ENCODE results near the gene BORCS5. TPM values are rescaled to one million over a fixed set of nuclear protein-coding genes. Genes with fewer than 3 reads are reported as not detected.

Gene BORCS5
- total and polyA plus RNA-seq, 2 donors (not counting 1 experiment from before 2014, with no cell fraction given): 11.9 to 46.2 TPM

GRCh38 chr12:12376646-12377448 lies 20.0 kb downstream of the BORCS5 start:
- H3K27me3 ChIP-seq (replicated peaks in 1 of 4; ENCODE audit: control extremely low read depth in 1 of 4, control insufficient read depth in 3 of 4, insufficient read depth in 4 of 4, low read length in 3 of 4): no peaks in the 10 kb centered on the region
- ATAC-seq (ENCODE audit: low read depth) (peak; percentile 64), DNase-seq (peak; percentile 78)
- ChIA-PET CTCF (interaction anchor here (0.7 to 10.8 kb wide), 39 partner anchors 9 to 835 kb away, joined by 3 to 168 read pairs (median 4); partner anchors contain the start of genes BORCS5, DDX47, DUSP16 and MANSC1), POLR2A (interaction anchor here (0.9 to 1.0 kb wide), 3 partner anchors 320 to 360 kb away, joined by 4 to 13 read pairs (median 5); no protein-coding TSS in a partner anchor)
- Mint-ChIP-seq H3K9me3 (ENCODE audit: insufficient read depth) (no peaks in the 10 kb centered on the region), H3K4me3 (no peak overlapping the region), H3K4me1 (peaks cover 21% of the 10 kb centered on the region), H3K27ac (no peak overlapping the region), H3K27me3 (no peaks in the 10 kb centered on the region)
- no peak overlapping the region for H2AFZ ChIP-seq (ENCODE audit: insufficient read depth, low read depth, low read length, poor library complexity, severe bottlenecking)
- no peaks in the 10 kb centered on the region for H3K9me3 ChIP-seq (ENCODE audit: control extremely low read depth in 1 of 3, control insufficient read depth in 2 of 3, insufficient read depth in 1 of 3, low read length in 2 of 3)
- peaks cover 2 to 14% of the 10 kb centered on the region in 2 experiments for H3K36me3 ChIP-seq (replicated peaks in 1 of 2; ENCODE audit: control extremely low read depth in 1 of 2, control insufficient read depth in 1 of 2, extremely low read depth in 1 of 2, insufficient read depth in 2 of 2, low read length in 1 of 2)
- H3K27ac ChIP-seq (ENCODE audit: low read length in 2 of 2): no peak overlapping the region
- H3K9ac ChIP-seq (ENCODE audit: low read length): no peak overlapping the region
- WGBS (ENCODE audit: insufficient coverage): 96% methylated on average over 4 of the region's 12 CpGs
- no peak overlapping the region for H3K4me2 ChIP-seq (replicated peaks; ENCODE audit: low read depth, low read length, poor library complexity, severe bottlenecking)
- intact Hi-C loops (cut with micrococcal nuclease): loop anchor here (1.0 kb wide), 7 partner anchors 20 to 539 kb away; partner anchors contain the start of gene BORCS5
- H3K4me3 ChIP-seq (ENCODE audit: control extremely low read depth in 1 of 5, extremely low read depth in 1 of 5, insufficient read depth in 1 of 5, low read depth in 2 of 5, low read length in 4 of 5): no peak overlapping the region
- TF ChIP-seq EZH2 (IDR thresholded peaks at IDR 0.05; ENCODE audit: borderline replicate concordance, insufficient read depth, low read depth, low read length, poor library complexity, severe bottlenecking) (no peak), CTCF (IDR thresholded peaks at IDR 0.05) (peak; percentile 79)
- H3K79me2 ChIP-seq (ENCODE audit: control insufficient read depth, insufficient read depth, low read length): peaks cover 27% of the 10 kb centered on the region
- H4K20me1 ChIP-seq (ENCODE audit: control insufficient read depth, insufficient read depth, low read length, poor library complexity, severe bottlenecking): no peaks in the 10 kb centered on the region
- H3K4me1 ChIP-seq (ENCODE audit: control insufficient read depth in 2 of 2, insufficient read depth in 2 of 2, low read length in 2 of 2): peaks cover 10 to 12% of the 10 kb centered on the region in 2 donors

GRCh38 chr12:12378616-12379015 lies 21.7 kb downstream of the BORCS5 start:
- DNase-seq (no peak), ATAC-seq (ENCODE audit: low read depth) (no peak)
- no peaks in the 10 kb centered on the region for H3K9me3 Mint-ChIP-seq (ENCODE audit: insufficient read depth)
- no peak overlapping the region for H3K9ac ChIP-seq (ENCODE audit: low read length)
- no peaks in the 10 kb centered on the region for H3K27me3 Mint-ChIP-seq
- ChIA-PET CTCF (interaction anchor here (0.8 to 10.8 kb wide), 11 partner anchors 8 to 358 kb away, joined by 3 to 168 read pairs (median 13); partner anchors contain the start of genes BORCS5 and DUSP16), POLR2A (interaction anchor here (0.9 to 1.0 kb wide), 2 partner anchors 326 to 347 kb away, joined by 4 to 7 read pairs; no protein-coding TSS in a partner anchor)
- H3K9me3 ChIP-seq (ENCODE audit: control extremely low read depth in 1 of 3, control insufficient read depth in 2 of 3, insufficient read depth in 1 of 3, low read length in 2 of 3): no peaks in the 10 kb centered on the region
- peak overlapping the region; percentile 23 for H3K27ac Mint-ChIP-seq
- no peak overlapping the region for H3K4me2 ChIP-seq (replicated peaks; ENCODE audit: low read depth, low read length, poor library complexity, severe bottlenecking)
- H3K27me3 ChIP-seq (replicated peaks in 1 of 4; ENCODE audit: control extremely low read depth in 1 of 4, control insufficient read depth in 3 of 4, insufficient read depth in 4 of 4, low read length in 3 of 4): no peaks in the 10 kb centered on the region
- peaks cover 10 to 12% of the 10 kb centered on the region in 2 donors for H3K4me1 ChIP-seq (ENCODE audit: control insufficient read depth in 2 of 2, insufficient read depth in 2 of 2, low read length in 2 of 2)
- peaks cover 21% of the 10 kb centered on the region for H3K4me1 Mint-ChIP-seq
- H3K4me3 ChIP-seq (ENCODE audit: control extremely low read depth in 1 of 5, extremely low read depth in 1 of 5, insufficient read depth in 1 of 5, low read depth in 2 of 5, low read length in 4 of 5): no peak overlapping the region
- no CpG with 5 or more reads among the region's 2 CpGs for WGBS (ENCODE audit: insufficient coverage)
- H4K20me1 ChIP-seq (ENCODE audit: control insufficient read depth, insufficient read depth, low read length, poor library complexity, severe bottlenecking): no peaks in the 10 kb centered on the region
- H3K27ac ChIP-seq (ENCODE audit: low read length in 2 of 2): no peak overlapping the region
- no peak overlapping the region for H3K4me3 Mint-ChIP-seq
- H2AFZ ChIP-seq (ENCODE audit: insufficient read depth, low read depth, low read length, poor library complexity, severe bottlenecking): no peak overlapping the region
- H3K36me3 ChIP-seq (replicated peaks in 1 of 2; ENCODE audit: control extremely low read depth in 1 of 2, control insufficient read depth in 1 of 2, extremely low read depth in 1 of 2, insufficient read depth in 2 of 2, low read length in 1 of 2): peaks cover 2 to 5% of the 10 kb centered on the region in 2 experiments
- TF ChIP-seq EZH2 (IDR thresholded peaks at IDR 0.05; ENCODE audit: borderline replicate concordance, insufficient read depth, low read depth, low read length, poor library complexity, severe bottlenecking): no peak
- no peak for TF ChIP-seq CTCF (IDR thresholded peaks at IDR 0.05)
- peaks cover 25% of the 10 kb centered on the region for H3K79me2 ChIP-seq (ENCODE audit: control insufficient read depth, insufficient read depth, low read length)
- intact Hi-C loops (cut with micrococcal nuclease): no loop called here
